ENCODE measurements around the gene OR6S1.
"Not testable (repeated sequence)": the region's sequence is repeated elsewhere in the genome, so short reads cannot be mapped to it uniquely, and the experiment has no call there.

Gene OR6S1

DNA sequence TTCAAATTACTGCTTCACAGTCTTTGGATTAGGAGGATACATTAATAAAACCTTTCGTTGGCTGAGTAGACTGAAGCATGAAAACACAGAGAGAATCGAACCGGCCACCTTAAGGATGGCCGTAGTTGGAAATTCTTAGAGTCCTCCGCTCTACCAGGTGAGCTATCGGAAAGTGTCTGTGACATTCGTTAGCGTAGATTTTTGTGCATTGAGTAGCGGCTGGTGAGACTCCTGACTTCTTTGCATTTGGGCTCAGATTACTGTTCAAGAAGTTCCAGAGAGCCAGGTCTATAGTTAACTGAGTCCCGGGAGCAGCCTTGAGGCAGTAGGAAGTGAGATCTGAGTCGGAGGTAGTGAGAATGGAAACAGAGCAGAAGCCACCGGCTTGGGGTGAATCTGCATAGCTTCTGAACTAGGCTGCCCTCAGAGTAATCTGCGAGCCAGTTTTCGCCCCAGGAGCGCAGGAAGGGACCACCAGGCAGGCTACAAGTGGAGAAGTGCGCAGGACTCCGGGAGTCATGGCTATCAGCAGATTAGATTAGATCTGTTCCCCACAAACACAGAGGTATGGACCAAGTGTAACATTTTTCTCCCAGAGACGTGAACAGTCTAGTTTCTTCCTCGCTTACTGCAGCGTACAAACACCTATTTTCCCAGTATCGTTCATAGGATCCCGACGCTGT, 11.0 kb downstream of the OR6S1 start:
- no peak for DNase-seq

DNA sequence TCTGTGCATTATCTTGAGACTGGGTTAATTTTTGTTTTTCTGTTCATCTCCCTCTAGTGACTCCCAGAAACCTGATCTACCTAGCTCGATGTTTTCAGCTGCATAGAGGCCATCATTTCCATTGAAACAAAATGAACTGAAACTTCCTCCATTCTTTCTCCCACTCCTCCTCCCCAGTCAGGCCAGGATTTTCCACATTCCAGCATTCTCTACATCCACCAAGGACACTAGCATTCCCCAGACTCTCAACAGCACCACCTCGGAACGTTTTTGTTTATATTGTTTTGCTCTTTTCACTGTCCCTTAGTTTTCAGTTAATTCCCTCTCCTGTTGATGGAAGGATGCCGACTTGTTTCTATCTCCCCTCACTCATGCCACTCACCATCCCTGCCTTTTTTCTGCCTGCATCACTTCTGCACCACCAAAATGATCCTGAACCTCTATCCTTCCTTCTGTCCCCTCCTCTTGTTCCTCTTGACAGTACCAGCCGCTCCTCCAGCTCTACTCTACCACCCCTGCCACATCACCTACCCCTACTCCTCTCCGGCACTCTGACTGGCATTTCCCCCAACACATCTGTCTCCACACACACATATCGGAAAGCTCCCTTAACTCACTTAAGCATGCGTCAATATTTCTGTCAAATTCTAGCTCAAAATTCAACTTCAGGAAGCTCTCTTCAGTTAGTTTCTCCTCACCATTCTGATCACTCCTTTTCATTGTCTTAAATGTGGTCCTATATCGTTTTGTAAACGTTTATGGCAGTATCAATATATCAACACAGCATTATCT, 13.2 kb downstream of the OR6S1 start:
- no peak for DNase-seq

- no peak for DNase-seq
Observed at GRCh38 chr14:20627346-20628027, 14.0 kb downstream of the OR6S1 start.

- DNase-seq = no peak
Observed at GRCh38 chr14:20626274-20626673, 15.2 kb downstream of the OR6S1 start.

- DNase-seq = peak; percentile 45
Observed at GRCh38 chr14:20624495-20625070, 16.9 kb downstream of the OR6S1 start.

- DNase-seq = no peak
Observed at GRCh38 chr14:20623798-20624197, 17.7 kb downstream of the OR6S1 start.

DNA sequence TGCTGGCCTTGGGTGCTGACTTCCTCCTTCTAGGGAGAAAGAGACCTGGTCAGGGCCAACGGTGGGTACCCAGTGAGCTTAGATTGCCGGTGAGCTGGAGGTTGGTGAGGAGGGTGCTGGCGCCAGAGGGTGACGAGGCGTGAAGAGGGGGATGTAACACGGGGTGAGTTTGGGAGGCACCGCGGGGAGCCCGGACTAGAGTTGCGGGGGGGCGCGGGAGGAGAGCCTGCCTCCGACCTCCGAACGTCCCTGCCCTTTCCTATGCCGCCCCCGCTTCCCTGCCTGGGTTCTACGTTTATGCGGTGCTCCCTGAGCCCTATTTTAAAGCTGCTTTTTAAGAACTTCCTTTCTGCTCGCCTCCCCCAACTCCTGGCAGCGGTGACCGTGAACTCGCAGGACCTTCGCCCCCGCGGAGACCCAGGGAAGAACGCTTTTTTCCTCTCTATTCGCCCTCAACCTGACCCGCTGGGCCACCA, 18.6 kb downstream of the OR6S1 start:
- no peak for DNase-seq

DNA sequence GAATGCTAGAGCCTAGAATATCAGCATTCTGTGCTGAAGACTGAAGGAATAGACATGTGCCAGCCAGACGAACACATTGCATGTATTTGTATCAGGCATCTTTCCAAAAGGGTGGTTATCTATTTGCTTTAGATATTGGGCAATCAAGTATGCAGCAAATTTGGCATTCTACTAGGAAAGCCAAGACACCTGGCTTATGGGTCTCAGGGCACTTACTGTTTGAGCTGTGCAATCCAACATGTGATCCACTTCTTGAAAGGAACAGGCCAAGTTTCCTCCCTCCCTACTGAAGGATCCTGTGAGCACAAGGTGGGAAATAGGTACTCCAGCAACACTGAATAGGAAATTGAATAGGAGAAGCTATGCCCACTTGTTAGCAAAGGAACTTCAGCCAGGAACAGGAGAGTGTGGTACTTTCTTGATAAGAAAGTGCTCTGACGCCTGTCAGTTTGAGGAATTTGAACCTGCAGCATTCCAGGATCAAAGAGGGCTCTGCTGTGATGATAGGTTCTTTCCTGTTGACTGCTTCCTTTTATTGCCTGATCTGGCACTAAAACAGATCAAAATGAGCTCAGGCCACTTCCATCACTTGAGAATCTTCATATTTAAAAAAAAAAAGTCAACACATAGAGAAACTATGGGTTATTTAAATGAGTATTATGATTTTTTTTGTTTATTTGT, 20.6 kb downstream of the OR6S1 start:
- DNase-seq = no peak

- not testable (repeated sequence) for DNase-seq
Observed at GRCh38 chr14:20619688-20620087, 21.8 kb downstream of the OR6S1 start.

GRCh38 chr14:20618271-20618749, 23.2 kb downstream of the OR6S1 start:
- DNase-seq = no peak

DNA sequence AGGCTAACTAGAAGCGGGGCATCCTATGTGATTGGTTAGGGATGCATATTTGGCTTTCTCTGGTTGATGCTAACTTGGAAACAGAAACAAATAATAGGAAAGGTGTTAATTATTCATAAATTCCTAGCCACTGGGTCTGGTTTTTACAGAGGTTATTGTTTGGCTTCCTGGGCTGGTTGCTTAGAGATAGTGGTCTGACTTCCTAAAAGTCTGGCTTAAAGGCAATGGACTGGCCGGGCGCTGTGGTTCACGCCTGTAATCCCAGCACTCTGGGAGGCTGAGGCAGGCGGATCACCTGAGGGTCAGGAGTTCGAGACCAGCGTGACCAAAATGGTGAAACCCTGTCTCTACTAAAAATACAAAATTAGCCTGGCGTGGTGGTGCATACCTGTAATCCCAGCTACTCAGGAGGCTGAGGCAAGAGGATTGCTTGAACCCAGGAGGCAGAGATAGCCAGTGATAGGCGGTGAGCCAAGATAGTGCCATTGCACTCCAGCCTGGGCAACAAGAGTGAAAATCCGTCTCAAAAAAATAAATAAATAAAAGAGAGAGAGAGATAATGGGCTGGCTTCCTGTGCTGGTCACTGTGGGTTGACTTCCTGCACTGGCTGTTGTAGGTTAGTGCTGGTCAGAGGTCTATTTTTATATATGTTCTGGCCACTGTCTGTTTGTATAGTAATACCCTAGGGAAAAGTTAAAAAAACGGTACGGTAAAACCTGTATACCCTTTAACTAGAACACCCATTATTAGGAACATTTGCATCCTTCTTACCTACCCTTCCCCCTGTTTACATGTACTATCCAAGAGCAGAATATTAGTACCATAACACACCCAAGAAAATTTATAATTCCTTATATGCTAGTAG, 24.1 kb downstream of the OR6S1 start:
- no peak for DNase-seq

- no peak for DNase-seq
Observed at GRCh38 chr14:20615996-20616395, 25.5 kb downstream of the OR6S1 start.

GRCh38 chr14:20614038-20614840, 27.3 kb downstream of the OR6S1 start:
- DNase-seq = no peak

DNA sequence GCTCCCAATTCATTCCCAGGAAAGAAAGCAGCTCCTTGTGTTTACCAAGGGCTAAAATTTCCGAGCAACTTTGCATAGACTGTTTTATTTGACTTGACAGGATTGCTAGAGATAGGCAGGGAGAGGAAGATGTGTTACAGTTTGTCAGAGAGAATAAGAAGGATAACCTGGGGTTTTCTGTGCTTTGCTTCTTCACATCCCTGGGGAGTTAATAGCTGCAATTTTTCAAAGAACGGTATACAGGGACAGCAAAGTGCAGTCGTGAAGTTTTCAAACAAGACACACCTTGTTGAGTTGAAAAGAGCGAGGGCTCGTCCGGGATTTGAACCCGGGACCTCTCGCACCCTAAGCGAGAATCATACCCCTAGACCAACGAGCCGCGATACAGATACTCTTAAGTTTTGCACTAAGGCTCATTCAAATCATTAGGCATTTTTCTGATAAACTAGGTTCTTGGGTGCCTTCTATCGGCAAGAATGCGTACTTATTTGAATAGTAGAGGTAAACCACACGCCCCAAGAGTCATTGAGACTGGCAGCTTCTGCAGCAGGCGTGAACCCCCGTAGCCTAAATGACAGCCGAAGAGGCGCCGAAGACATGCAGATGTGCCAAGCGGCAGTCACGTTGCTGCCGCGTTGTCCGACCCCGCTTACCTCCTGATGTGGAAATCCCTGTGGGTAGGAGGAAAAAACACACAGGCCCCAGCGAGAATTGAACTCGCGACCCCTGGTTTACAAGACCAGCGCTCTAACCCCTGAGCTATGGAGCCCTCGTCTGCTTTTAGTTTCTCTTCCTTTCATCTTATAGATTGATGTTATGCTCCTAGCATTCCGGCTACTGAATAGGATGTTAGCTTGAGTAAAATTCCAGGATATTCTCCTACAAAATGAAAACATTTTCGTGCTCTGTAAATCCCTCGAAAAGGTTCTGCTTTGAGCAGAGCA, 28.1 kb downstream of the OR6S1 start:
- DNase-seq = peak; percentile 92

- no peak for DNase-seq
Observed at GRCh38 chr14:20612403-20612802, 29.1 kb downstream of the OR6S1 start.

DNA sequence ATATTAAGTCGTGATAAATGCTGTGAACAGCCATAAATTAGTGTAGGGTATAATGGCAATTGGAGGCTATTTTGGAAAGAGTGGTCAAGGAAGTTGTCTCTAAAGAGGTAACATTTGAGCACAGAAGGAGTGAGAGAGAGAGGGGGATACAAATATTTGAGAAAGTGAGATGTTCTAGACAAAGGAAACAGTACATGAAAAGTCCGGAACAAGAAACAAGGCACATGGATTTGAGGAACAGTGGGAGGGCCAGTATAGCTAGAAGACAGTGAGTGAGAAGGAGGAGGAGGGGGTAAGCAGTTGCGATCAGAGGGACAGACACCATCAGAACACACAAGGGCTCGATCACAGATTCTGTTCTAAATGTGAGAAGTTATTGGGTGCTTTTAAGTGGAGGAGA, 30.2 kb downstream of the OR6S1 start:
- DNase-seq = no peak

DNA sequence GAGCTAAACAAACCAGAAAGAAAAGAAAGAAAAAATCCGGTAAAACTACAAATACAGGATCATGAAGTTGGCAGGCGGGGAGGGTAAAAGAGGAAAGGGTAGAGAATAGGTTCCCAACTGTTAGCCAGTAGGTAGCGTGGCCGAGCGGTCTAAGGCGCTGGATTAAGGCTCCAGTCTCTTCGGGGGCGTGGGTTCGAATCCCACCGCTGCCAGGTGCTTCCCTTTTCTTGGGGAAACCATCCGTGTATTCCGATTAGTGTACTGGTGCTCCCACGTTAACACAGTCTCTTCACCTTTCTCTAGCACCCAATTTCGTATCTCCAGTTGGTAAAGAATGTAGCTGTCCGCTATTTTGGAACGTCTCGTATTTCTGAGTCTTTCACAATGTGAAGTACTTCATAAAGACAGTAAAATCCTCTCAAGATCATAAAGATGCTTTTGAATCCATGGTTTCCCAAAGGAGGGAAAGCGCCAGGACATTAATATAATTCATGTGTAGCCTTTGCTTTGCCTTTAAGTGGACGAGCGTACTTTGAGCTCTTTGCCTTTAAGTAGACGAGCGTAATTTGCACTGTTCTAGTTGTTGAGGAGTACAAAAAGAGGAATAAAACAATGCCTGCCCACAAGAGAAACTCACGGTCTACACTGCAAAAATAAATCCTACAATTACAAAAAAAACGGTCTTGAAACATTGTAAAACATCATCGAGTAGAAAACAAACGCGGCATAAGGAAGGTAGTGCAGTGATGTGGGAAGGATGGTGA, 31.3 kb downstream of the OR6S1 start:
- peak; percentile 69 for DNase-seq

- peak; percentile 76 for DNase-seq
Observed at GRCh38 chr14:20609215-20610001, 32.1 kb downstream of the OR6S1 start.

Data from central memory CD4-positive, alpha-beta T cell (primary cell).